ENCODE measurements around the gene ATP6V1E1.

Gene ATP6V1E1

GRCh38 chr22:17549183-17549582 is 79.4 kb downstream of the ATP6V1E1 start:
- Histone ChIP-seq H3K27ac (ENCODE audit: low read length) (no peak overlapping the region), H3K9me3 (ENCODE audit: insufficient read depth, low read length, severe bottlenecking) (no peaks in the 10 kb centered on the region), H3K4me2 (ENCODE audit: insufficient read depth, low read length) (no peak overlapping the region), H3K79me2 (ENCODE audit: insufficient read depth, low read length) (no peaks in the 10 kb centered on the region), H3K4me1 (ENCODE audit: insufficient read depth, low read length) (no peaks in the 10 kb centered on the region), H2AFZ (ENCODE audit: low read depth, low read length) (no peak overlapping the region), H4K20me1 (ENCODE audit: insufficient read depth, low read length) (no peaks in the 10 kb centered on the region), H3K36me3 (ENCODE audit: insufficient read depth, low read length) (no peaks in the 10 kb centered on the region), H3K9ac (ENCODE audit: low read depth, low read length) (no peak overlapping the region), H3K27me3 (ENCODE audit: insufficient read depth, low read length, poor library complexity) (peaks cover 3% of the 10 kb centered on the region), H3K4me3 (ENCODE audit: low read depth in 1 of 2, low read length in 2 of 2) (no peak overlapping the region)
- no peak; the same call in 2 of the 3 replicates for ATAC-seq (ENCODE audit: insufficient read depth, low read depth)
- TF ChIP-seq CTCF (IDR thresholded peaks at IDR 0.05; ENCODE audit: borderline replicate concordance, extremely low read depth, low read length, poor library complexity, severe bottlenecking) = no peak
- TF ChIP-seq EZH2 (IDR thresholded peaks at IDR 0.05; ENCODE audit: borderline replicate concordance, low read depth, low read length, severe bottlenecking) = no peak
- no peak for DNase-seq

GRCh38 chr22:17548756-17549035 is 79.9 kb downstream of the ATP6V1E1 start:
- H2AFZ ChIP-seq (ENCODE audit: low read depth, low read length) = no peak overlapping the region
- H3K4me2 ChIP-seq (ENCODE audit: insufficient read depth, low read length) = no peak overlapping the region
- TF ChIP-seq CTCF (IDR thresholded peaks at IDR 0.05; ENCODE audit: borderline replicate concordance, extremely low read depth, low read length, poor library complexity, severe bottlenecking) = no peak
- TF ChIP-seq EZH2 (IDR thresholded peaks at IDR 0.05; ENCODE audit: borderline replicate concordance, low read depth, low read length, severe bottlenecking) = no peak
- H3K4me1 ChIP-seq (ENCODE audit: insufficient read depth, low read length) = no peaks in the 10 kb centered on the region
- ATAC-seq (ENCODE audit: insufficient read depth, low read depth) = no peak
- no peaks in the 10 kb centered on the region for H3K79me2 ChIP-seq (ENCODE audit: insufficient read depth, low read length)
- H3K9me3 ChIP-seq (ENCODE audit: insufficient read depth, low read length, severe bottlenecking) = no peaks in the 10 kb centered on the region
- H3K27me3 ChIP-seq (ENCODE audit: insufficient read depth, low read length, poor library complexity) = peaks cover 3% of the 10 kb centered on the region
- no peaks in the 10 kb centered on the region for H3K36me3 ChIP-seq (ENCODE audit: insufficient read depth, low read length)
- H3K27ac ChIP-seq (ENCODE audit: low read length) = no peak overlapping the region
- no peak for DNase-seq
- no peak overlapping the region for H3K9ac ChIP-seq (ENCODE audit: low read depth, low read length)
- H3K4me3 ChIP-seq (ENCODE audit: low read depth in 1 of 2, low read length in 2 of 2) = no peak overlapping the region
- no peaks in the 10 kb centered on the region for H4K20me1 ChIP-seq (ENCODE audit: insufficient read depth, low read length)

- H3K27ac ChIP-seq (ENCODE audit: low read length) = no peak overlapping the region
- no peaks in the 10 kb centered on the region for H3K79me2 ChIP-seq (ENCODE audit: insufficient read depth, low read length)
- no peaks in the 10 kb centered on the region for H4K20me1 ChIP-seq (ENCODE audit: insufficient read depth, low read length)
- ATAC-seq (ENCODE audit: insufficient read depth, low read depth) (no peak), DNase-seq (no peak)
- TF ChIP-seq CTCF (IDR thresholded peaks at IDR 0.05; ENCODE audit: borderline replicate concordance, extremely low read depth, low read length, poor library complexity, severe bottlenecking) (no peak), EZH2 (IDR thresholded peaks at IDR 0.05; ENCODE audit: borderline replicate concordance, low read depth, low read length, severe bottlenecking) (no peak)
- no peak overlapping the region for H2AFZ ChIP-seq (ENCODE audit: low read depth, low read length)
- H3K4me2 ChIP-seq (ENCODE audit: insufficient read depth, low read length) = no peak overlapping the region
- no peaks in the 10 kb centered on the region for H3K27me3 ChIP-seq (ENCODE audit: insufficient read depth, low read length, poor library complexity)
- H3K9me3 ChIP-seq (ENCODE audit: insufficient read depth, low read length, severe bottlenecking) = no peaks in the 10 kb centered on the region
- H3K4me1 ChIP-seq (ENCODE audit: insufficient read depth, low read length) = no peaks in the 10 kb centered on the region
- H3K36me3 ChIP-seq (ENCODE audit: insufficient read depth, low read length) = no peaks in the 10 kb centered on the region
- H3K4me3 ChIP-seq (ENCODE audit: low read depth in 1 of 2, low read length in 2 of 2) = no peak overlapping the region
- no peak overlapping the region for H3K9ac ChIP-seq (ENCODE audit: low read depth, low read length)
Measured at GRCh38 chr22:17548010-17548755, 80.4 kb downstream of the ATP6V1E1 start.
